ENCODE measurements around the gene SLC37A1.
"Not testable (repeated sequence)": the region's sequence is repeated elsewhere in the genome, so short reads cannot be mapped to it uniquely, and the experiment has no call there.

The SLC37A1 gene

DNA sequence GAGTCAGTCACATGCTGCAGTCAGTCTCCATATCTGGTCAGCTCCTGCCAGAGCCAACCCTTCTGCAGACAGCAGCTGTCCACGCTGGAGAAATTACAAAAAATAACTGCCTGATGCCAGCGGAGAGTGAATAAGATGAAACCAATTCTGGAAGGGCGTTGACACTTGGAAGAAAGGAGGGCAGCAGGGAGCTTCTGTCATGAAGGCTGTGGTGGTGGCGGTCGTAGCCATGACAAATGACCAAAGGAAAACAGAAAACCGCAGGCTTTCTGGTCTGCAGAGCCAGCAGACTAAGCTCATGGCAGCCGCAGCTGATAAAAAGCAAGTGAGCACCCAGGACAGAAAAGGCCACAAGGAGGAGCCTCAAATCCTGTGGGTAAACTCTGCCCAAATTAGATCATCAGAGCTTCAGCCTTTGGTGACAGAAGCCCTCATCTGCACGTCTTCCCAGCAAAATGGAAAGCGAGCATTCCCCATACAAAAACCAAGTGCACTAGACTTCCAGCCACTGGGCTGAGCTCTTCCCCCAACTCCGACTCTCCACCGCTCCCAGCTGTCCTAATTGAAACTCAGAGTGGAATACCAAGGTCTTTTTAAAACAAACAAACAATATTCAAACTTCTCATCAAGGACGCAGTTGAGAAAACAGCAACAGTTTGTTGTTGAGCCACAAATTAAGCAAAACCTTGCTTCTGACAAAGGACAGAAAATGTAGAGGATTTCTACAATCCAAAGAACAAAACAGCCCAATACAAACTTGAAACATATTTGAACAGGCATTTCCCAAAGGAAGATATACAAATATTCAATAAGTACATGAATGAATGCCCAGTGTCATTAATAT is 46.3 kb upstream of the SLC37A1 start:
- TF ChIP-seq, protein P1, sequence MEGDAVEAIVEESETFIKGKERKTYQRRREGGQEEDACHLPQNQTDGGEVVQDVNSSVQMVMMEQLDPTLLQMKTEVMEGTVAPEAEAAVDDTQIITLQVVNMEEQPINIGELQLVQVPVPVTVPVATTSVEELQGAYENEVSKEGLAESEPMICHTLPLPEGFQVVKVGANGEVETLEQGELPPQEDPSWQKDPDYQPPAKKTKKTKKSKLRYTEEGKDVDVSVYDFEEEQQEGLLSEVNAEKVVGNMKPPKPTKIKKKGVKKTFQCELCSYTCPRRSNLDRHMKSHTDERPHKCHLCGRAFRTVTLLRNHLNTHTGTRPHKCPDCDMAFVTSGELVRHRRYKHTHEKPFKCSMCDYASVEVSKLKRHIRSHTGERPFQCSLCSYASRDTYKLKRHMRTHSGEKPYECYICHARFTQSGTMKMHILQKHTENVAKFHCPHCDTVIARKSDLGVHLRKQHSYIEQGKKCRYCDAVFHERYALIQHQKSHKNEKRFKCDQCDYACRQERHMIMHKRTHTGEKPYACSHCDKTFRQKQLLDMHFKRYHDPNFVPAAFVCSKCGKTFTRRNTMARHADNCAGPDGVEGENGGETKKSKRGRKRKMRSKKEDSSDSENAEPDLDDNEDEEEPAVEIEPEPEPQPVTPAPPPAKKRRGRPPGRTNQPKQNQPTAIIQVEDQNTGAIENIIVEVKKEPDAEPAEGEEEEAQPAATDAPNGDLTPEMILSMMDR (IDR thresholded peaks at IDR 0.05; ENCODE audit: low read depth, low read length, missing control alignments) = peak; percentile 56
- in situ Hi-C loops (cut with HindIII; ENCODE audit: low pct_ligation_motif_present, low sequenced_read_pairs) = no loop called here
- peak; percentile 49 for DNase-seq
- Histone ChIP-seq H3K27ac (no peak overlapping the region), H3K36me3 (replicated peaks) (no peaks in the 10 kb centered on the region), H3K27me3 (replicated peaks) (no peaks in the 10 kb centered on the region), H3K4me3 (ENCODE audit: low read depth, low read length) (no peak overlapping the region)

DNA sequence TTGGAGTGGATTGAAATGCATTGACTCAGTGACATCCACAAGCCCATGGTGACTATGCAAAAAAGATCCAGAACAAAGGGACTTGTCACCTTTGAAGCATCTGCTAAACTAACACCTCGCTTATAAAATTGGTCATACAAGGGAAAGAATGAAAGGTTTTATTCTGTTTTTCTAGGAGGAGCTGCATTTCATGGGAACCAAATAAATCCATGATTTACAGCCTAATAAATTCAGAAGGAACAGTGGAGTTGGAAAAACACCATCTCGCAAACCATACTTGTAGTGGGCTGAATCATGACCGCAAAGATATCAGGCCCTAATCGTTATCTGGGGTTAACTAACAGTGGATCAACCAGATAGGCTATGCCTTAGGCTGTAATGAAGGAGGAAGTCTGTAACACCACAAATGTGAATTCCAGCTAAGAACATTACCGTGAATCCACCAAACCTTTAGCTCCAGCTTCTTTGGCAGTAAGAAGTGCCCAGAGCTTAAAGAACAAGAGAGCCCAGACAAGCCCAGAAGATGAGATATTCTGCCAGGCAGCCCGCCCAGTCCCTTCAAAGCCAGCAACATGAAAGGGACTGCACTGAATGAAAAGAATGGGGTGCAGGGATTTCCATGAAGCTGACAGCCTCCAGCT is 45.0 kb upstream of the SLC37A1 start:
- Histone ChIP-seq H3K4me3 (ENCODE audit: low read depth, low read length) (no peak overlapping the region), H3K27me3 (replicated peaks) (no peaks in the 10 kb centered on the region), H3K27ac (no peak overlapping the region), H3K36me3 (replicated peaks) (no peaks in the 10 kb centered on the region)
- no peak for DNase-seq
- in situ Hi-C loops (cut with HindIII; ENCODE audit: low pct_ligation_motif_present, low sequenced_read_pairs) = no loop called here
- TF ChIP-seq, protein P1 (IDR thresholded peaks at IDR 0.05; ENCODE audit: low read depth, low read length, missing control alignments) = no peak

DNA sequence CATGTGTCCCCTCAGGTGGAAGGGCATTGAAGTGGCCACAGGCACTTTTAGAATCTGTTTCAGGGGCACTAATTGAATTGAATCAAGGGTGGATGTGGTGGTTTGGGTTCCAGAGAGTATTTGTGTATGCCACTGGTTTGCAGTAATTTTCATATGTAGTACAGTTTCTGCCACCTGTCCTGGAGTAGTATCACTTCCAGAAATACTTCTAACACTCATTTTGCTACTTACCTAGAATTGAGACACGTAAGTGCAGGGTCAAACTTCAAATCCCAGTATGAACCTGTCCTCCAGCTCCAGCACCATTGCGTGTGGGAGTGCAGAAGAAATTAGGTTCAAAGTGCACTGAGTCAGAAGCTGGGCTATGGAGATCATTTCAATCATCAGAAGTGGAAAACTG is 44.4 kb upstream of the SLC37A1 start:
- H3K4me3 ChIP-seq (ENCODE audit: low read depth, low read length) = no peak overlapping the region
- in situ Hi-C loops (cut with HindIII; ENCODE audit: low pct_ligation_motif_present, low sequenced_read_pairs) = no loop called here
- H3K27ac ChIP-seq = no peak overlapping the region
- DNase-seq = no peak
- TF ChIP-seq, protein P1 (IDR thresholded peaks at IDR 0.05; ENCODE audit: low read depth, low read length, missing control alignments) = no peak
- H3K27me3 ChIP-seq (replicated peaks) = no peaks in the 10 kb centered on the region
- no peaks in the 10 kb centered on the region for H3K36me3 ChIP-seq (replicated peaks)

DNA sequence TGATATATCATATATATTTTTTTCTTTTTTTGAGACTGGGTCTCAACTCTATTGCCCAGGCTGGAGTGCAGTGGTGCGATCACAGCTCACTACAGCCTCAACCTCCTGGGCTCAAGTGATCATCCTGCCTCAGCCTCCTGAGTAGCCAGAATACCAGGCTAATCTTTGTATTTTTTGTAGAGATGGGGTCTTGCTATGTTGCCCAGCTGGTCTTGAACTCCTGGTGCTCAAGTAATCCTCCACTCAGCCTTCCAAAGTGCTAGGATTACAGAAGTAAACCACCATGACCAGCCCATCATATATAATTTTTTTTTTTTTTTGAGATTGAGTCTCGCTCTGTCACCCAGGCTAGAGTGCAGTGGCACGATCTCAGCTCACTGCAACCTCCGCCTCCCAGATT is 43.9 kb upstream of the SLC37A1 start:
- H3K36me3 ChIP-seq (replicated peaks); in situ Hi-C loops (cut with HindIII; ENCODE audit: low pct_ligation_motif_present, low sequenced_read_pairs); H3K27ac ChIP-seq; DNase-seq; H3K4me3 ChIP-seq (ENCODE audit: low read depth, low read length); H3K27me3 ChIP-seq (replicated peaks): not testable (repeated sequence)

DNA sequence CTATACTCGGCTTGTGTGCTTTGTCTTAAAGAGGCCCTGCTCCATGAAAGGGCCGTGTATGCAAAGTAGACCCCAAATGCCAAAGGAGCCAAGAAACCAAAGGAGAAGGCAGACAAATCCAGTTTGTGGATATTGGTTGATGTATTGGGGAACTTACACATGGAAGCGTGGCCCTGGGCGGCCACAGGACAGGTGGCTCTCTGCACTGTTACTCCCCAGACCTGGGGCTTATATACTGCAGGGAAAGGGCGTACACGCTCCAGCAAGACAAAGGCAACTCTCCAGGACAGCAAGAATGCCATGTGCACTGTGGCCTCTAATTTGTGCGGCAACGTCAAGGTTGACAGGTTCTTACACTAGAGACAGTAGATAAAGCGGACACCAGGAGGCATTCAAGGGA is 42.4 kb upstream of the SLC37A1 start:
- Histone ChIP-seq H3K4me3 (ENCODE audit: low read depth, low read length) (no peak overlapping the region), H3K27ac (no peak overlapping the region), H3K27me3 (replicated peaks) (no peaks in the 10 kb centered on the region), H3K36me3 (replicated peaks) (no peaks in the 10 kb centered on the region)
- in situ Hi-C loops (cut with HindIII; ENCODE audit: low pct_ligation_motif_present, low sequenced_read_pairs) = no loop called here
- DNase-seq = no peak
- TF ChIP-seq, protein P1 (IDR thresholded peaks at IDR 0.05; ENCODE audit: low read depth, low read length, missing control alignments) = no peak

DNA sequence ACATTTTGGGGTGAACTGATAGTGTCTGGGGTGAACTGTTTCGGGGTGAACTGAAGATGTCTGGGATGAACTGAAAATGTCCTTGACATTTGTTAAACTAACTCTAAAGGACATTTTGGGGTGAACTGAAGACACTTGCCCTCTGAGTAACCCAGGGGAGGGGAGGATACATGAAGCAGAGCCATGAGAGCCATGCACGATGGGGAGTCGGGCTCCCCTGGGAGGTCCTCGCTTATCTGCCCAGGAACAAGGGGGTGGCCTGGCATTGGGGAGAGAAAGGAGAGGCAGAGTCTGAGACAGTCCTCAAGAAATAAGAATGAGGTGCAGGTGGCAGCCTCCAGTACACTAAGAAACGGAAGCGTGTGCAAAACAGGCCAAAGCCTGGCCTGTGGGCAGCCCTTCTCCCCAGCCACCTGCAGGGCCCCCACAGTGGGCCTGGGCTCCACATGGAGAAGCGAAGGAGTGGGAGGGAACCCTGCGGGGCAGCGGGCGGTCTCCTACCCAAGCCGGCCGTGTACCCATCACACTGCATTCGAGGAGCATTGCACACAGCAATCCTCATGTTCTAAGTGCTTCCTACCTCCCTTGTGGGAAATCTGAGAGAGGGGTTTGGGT is 41.8 kb upstream of the SLC37A1 start:
- no peak for DNase-seq
- in situ Hi-C loops (cut with HindIII; ENCODE audit: low pct_ligation_motif_present, low sequenced_read_pairs) = no loop called here

More for the DNA sequence above, 41.8 kb upstream of the SLC37A1 start:
- no peaks in the 10 kb centered on the region for H3K36me3 ChIP-seq (replicated peaks)
- TF ChIP-seq, protein P1 (IDR thresholded peaks at IDR 0.05; ENCODE audit: low read depth, low read length, missing control alignments) = no peak
- no peaks in the 10 kb centered on the region for H3K27me3 ChIP-seq (replicated peaks)
- H3K27ac ChIP-seq = no peak overlapping the region
- no peak overlapping the region for H3K4me3 ChIP-seq (ENCODE audit: low read depth, low read length)

Measured in brain microvascular endothelial cell (primary cell).